Measurements from ENCODE around the gene AK5.

Gene AK5

GRCh38 chr1:77471691-77472090, 189.9 kb downstream of the AK5 start:
- Histone ChIP-seq H3K27me3 (ENCODE audit: insufficient read depth, low read length) (no peaks in the 10 kb centered on the region), H3K27ac (ENCODE audit: low read depth, low read length) (no peak overlapping the region), H3K9me3 (ENCODE audit: insufficient read depth, low read depth, low read length) (no peaks in the 10 kb centered on the region), H3K9ac (ENCODE audit: low read depth, low read length) (no peak overlapping the region), H3K36me3 (ENCODE audit: insufficient read depth, low read length) (no peaks in the 10 kb centered on the region), H3K4me1 (ENCODE audit: insufficient read depth, low read length) (no peaks in the 10 kb centered on the region), H3K4me3 (ENCODE audit: low read length) (no peak overlapping the region)
- WGBS = 95% methylated on average over 2 of the region's 2 CpGs

GRCh38 chr1:77473690-77474089, 191.9 kb downstream of the AK5 start:
- Histone ChIP-seq H3K4me1 (ENCODE audit: insufficient read depth, low read length) (no peaks in the 10 kb centered on the region), H3K4me3 (ENCODE audit: low read length) (no peak overlapping the region), H3K36me3 (ENCODE audit: insufficient read depth, low read length) (no peaks in the 10 kb centered on the region), H3K27ac (ENCODE audit: low read depth, low read length) (no peak overlapping the region), H3K9me3 (ENCODE audit: insufficient read depth, low read depth, low read length) (no peaks in the 10 kb centered on the region), H3K9ac (ENCODE audit: low read depth, low read length) (no peak overlapping the region), H3K27me3 (ENCODE audit: insufficient read depth, low read length) (no peaks in the 10 kb centered on the region)
- 82% methylated on average over 3 of the region's 3 CpGs for WGBS

DNA sequence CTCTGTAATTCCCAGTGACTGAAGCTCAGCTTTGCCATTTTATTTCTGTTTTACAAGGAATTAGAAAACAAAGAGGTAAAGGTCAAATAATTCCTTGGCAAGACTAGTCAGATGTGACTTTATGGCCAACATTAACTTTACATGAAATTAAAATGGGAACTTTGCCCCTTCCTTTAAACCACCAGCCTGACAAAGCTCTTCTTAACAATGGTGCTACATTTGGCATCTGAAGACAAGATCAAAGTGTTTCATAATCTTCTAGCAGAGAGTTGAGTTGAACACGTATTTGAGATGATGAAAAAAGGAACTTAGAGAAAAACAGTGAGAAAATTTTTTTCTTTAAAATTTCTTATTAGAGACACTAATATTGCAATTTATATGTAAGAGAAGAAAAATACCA, 193.8 kb downstream of the AK5 start:
- H3K27ac ChIP-seq (ENCODE audit: low read depth, low read length) = no peak overlapping the region

DNA sequence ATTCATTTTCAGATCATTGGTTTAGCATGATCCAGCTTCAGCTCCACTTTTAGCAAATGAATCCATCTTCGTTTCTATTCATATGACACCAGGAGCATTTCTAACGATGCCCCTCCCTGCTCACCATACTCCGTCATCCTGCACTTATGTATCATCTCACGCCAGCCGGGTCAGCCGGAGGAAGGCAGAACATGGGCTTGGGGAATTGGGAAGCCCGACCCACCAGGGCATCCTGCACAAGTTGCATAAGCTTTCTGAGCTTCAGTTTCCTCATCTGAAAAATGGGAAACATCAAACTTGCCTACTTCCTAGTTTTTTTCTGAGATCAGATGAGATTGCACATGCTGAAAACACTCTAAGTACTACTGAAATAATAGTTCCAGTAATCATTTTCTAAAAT, 194.7 kb downstream of the AK5 start:
- Histone ChIP-seq H3K27ac (ENCODE audit: low read depth, low read length) (no peak overlapping the region), H3K4me1 (ENCODE audit: insufficient read depth, low read length) (no peaks in the 10 kb centered on the region), H3K27me3 (ENCODE audit: insufficient read depth, low read length) (no peaks in the 10 kb centered on the region), H3K4me3 (ENCODE audit: low read length) (no peak overlapping the region), H3K9me3 (ENCODE audit: insufficient read depth, low read depth, low read length) (no peaks in the 10 kb centered on the region), H3K36me3 (ENCODE audit: insufficient read depth, low read length) (no peaks in the 10 kb centered on the region), H3K9ac (ENCODE audit: low read depth, low read length) (no peak overlapping the region)
- 88% methylated on average over 7 of the region's 7 CpGs for WGBS

More for the DNA sequence above, 193.8 kb downstream of the AK5 start:
- H3K9ac ChIP-seq (ENCODE audit: low read depth, low read length) = no peak overlapping the region
- no peak overlapping the region for H3K4me3 ChIP-seq (ENCODE audit: low read length)
- no peaks in the 10 kb centered on the region for H3K36me3 ChIP-seq (ENCODE audit: insufficient read depth, low read length)
- no peaks in the 10 kb centered on the region for H3K27me3 ChIP-seq (ENCODE audit: insufficient read depth, low read length)
- WGBS = 100% methylated on average over 1 of the region's 1 CpG
- H3K9me3 ChIP-seq (ENCODE audit: insufficient read depth, low read depth, low read length) = no peaks in the 10 kb centered on the region
- no peaks in the 10 kb centered on the region for H3K4me1 ChIP-seq (ENCODE audit: insufficient read depth, low read length)

DNA sequence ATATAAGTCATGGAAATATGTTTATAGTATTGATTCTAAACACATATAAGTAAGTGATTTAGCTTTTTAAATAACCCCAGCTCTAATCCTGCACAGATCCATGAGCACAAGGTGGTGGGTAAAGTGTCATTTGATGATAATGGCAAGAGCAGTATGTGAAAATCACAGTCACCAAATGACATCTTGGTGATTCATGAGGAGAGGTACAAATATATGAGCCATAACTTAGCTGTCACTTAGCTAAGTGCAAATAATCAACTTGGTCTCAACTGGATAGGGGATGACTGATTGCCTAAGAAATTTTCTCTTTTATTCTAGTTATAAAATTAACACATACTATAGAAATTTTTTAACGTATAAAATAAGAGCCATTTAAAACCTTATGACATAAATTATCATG, 202.5 kb downstream of the AK5 start:
- WGBS = no CpG with 5 or more reads among the region's 1 CpG
- Histone ChIP-seq H3K27ac (ENCODE audit: low read depth, low read length) (no peak overlapping the region), H3K4me3 (ENCODE audit: low read length) (no peak overlapping the region), H3K9me3 (ENCODE audit: insufficient read depth, low read depth, low read length) (no peaks in the 10 kb centered on the region), H3K9ac (ENCODE audit: low read depth, low read length) (no peak overlapping the region), H3K36me3 (ENCODE audit: insufficient read depth, low read length) (no peaks in the 10 kb centered on the region), H3K27me3 (ENCODE audit: insufficient read depth, low read length) (no peaks in the 10 kb centered on the region), H3K4me1 (ENCODE audit: insufficient read depth, low read length) (no peaks in the 10 kb centered on the region)

GRCh38 chr1:77484926-77485325, 203.1 kb downstream of the AK5 start:
- Histone ChIP-seq H3K36me3 (ENCODE audit: insufficient read depth, low read length) (no peaks in the 10 kb centered on the region), H3K9me3 (ENCODE audit: insufficient read depth, low read depth, low read length) (no peaks in the 10 kb centered on the region), H3K27ac (ENCODE audit: low read depth, low read length) (no peak overlapping the region), H3K27me3 (ENCODE audit: insufficient read depth, low read length) (no peaks in the 10 kb centered on the region), H3K4me3 (ENCODE audit: low read length) (no peak overlapping the region), H3K4me1 (ENCODE audit: insufficient read depth, low read length) (0 out of 2 replicates have a peak, but pooled peaks cover under 1% of the 10 kb centered on the region), H3K9ac (ENCODE audit: low read depth, low read length) (no peak overlapping the region)
- 81% methylated on average over 2 of the region's 2 CpGs for WGBS

GRCh38 chr1:77487631-77488030, 205.8 kb downstream of the AK5 start:
- H3K9ac ChIP-seq (ENCODE audit: low read depth, low read length) = no peak overlapping the region
- H3K4me1 ChIP-seq (ENCODE audit: insufficient read depth, low read length) = peaks cover 7% of the 10 kb centered on the region
- no peak overlapping the region for H3K4me3 ChIP-seq (ENCODE audit: low read length)
- H3K27me3 ChIP-seq (ENCODE audit: insufficient read depth, low read length) = no peaks in the 10 kb centered on the region
- no peaks in the 10 kb centered on the region for H3K36me3 ChIP-seq (ENCODE audit: insufficient read depth, low read length)
- no peak overlapping the region for H3K27ac ChIP-seq (ENCODE audit: low read depth, low read length)
- 55% methylated on average over 1 of the region's 1 CpG for WGBS
- H3K9me3 ChIP-seq (ENCODE audit: insufficient read depth, low read depth, low read length) = no peaks in the 10 kb centered on the region

DNA sequence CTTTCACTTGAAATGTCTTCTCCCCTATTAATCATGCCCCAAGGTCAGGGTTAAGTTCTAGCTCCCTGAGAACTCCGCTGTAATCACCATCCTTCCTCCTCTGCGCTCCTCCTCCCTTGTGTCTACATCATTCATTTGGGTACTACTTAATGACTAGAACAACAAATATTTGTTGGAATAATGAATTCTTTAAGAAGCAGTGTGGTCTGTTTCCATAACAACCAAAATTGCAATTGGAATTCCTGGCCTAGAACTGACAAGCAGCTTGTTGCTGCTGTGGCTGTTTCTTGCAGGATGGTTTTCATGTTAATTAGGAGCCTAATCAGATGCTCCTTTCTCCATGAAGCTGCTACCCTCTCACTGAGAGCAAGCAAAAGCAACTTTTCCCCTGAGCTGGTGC, 208.1 kb downstream of the AK5 start:
- Histone ChIP-seq H3K27ac (ENCODE audit: low read depth, low read length) (no peak overlapping the region), H3K4me3 (ENCODE audit: low read length) (no peak overlapping the region), H3K4me1 (ENCODE audit: insufficient read depth, low read length) (peaks cover 7% of the 10 kb centered on the region), H3K36me3 (ENCODE audit: insufficient read depth, low read length) (no peaks in the 10 kb centered on the region), H3K9ac (ENCODE audit: low read depth, low read length) (no peak overlapping the region), H3K27me3 (ENCODE audit: insufficient read depth, low read length) (no peaks in the 10 kb centered on the region), H3K9me3 (ENCODE audit: insufficient read depth, low read depth, low read length) (no peaks in the 10 kb centered on the region)
- 95% methylated on average over 2 of the region's 2 CpGs for WGBS

DNA sequence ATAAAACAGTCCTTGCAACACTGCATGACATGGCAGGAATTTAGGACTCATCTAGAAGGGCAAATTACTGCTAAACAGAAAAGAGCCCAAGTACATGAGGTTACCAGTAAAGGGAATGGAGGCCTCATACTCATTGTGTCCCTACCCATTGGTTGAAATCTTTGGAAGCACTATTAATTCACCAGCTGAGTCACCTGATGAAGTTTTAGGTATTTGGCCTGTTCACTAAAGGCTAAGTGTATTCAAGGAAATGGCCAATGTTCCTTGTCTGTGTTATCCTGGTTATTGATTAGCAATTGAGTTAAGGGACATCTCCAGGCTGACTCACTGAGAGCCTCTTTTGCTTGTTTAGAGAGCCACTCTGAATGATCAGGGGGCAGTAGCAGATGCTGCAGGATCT, 212.2 kb downstream of the AK5 start:
- Histone ChIP-seq H3K27me3 (ENCODE audit: insufficient read depth, low read length) (no peaks in the 10 kb centered on the region), H3K36me3 (ENCODE audit: insufficient read depth, low read length) (no peaks in the 10 kb centered on the region), H3K4me1 (ENCODE audit: insufficient read depth, low read length) (peaks cover 7% of the 10 kb centered on the region), H3K9ac (ENCODE audit: low read depth, low read length) (no peak overlapping the region), H3K4me3 (ENCODE audit: low read length) (no peak overlapping the region), H3K9me3 (ENCODE audit: insufficient read depth, low read depth, low read length) (no peaks in the 10 kb centered on the region), H3K27ac (ENCODE audit: low read depth, low read length) (no peak overlapping the region)

DNA sequence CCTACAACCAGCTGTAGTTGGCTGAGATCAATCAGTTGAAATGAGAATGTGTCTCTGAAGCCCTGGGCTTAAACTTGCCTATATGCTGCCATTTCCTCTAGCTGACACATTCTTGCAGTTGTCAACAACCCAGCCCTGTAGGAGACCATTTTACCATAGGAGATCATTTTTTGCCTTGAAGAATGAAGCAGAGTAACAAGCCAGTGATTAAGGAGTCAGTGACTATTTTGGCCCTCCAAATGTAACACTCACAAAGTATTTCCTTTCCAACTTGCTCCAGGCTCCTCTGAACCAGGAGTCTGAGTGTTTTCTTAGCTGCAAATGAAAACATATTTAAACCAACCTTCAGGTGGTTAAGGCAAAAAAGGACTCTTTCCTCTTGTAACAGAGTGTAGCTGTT, 217.1 kb downstream of the AK5 start:
- Histone ChIP-seq H3K27ac (ENCODE audit: low read depth, low read length) (no peak overlapping the region), H3K4me3 (ENCODE audit: low read length) (no peak overlapping the region), H3K36me3 (ENCODE audit: insufficient read depth, low read length) (no peaks in the 10 kb centered on the region), H3K9ac (ENCODE audit: low read depth, low read length) (no peak overlapping the region), H3K27me3 (ENCODE audit: insufficient read depth, low read length) (no peaks in the 10 kb centered on the region), H3K9me3 (ENCODE audit: insufficient read depth, low read depth, low read length) (no peaks in the 10 kb centered on the region), H3K4me1 (ENCODE audit: insufficient read depth, low read length) (no peaks in the 10 kb centered on the region)

GRCh38 chr1:77499466-77499865, 217.6 kb downstream of the AK5 start:
- H3K4me1 ChIP-seq (ENCODE audit: insufficient read depth, low read length) = no peaks in the 10 kb centered on the region
- H3K9me3 ChIP-seq (ENCODE audit: insufficient read depth, low read depth, low read length) = no peaks in the 10 kb centered on the region
- 95% methylated on average over 5 of the region's 5 CpGs for WGBS
- no peak overlapping the region for H3K27ac ChIP-seq (ENCODE audit: low read depth, low read length)
- H3K36me3 ChIP-seq (ENCODE audit: insufficient read depth, low read length) = no peaks in the 10 kb centered on the region
- H3K9ac ChIP-seq (ENCODE audit: low read depth, low read length) = no peak overlapping the region
- no peaks in the 10 kb centered on the region for H3K27me3 ChIP-seq (ENCODE audit: insufficient read depth, low read length)
- no peak overlapping the region for H3K4me3 ChIP-seq (ENCODE audit: low read length)

DNA sequence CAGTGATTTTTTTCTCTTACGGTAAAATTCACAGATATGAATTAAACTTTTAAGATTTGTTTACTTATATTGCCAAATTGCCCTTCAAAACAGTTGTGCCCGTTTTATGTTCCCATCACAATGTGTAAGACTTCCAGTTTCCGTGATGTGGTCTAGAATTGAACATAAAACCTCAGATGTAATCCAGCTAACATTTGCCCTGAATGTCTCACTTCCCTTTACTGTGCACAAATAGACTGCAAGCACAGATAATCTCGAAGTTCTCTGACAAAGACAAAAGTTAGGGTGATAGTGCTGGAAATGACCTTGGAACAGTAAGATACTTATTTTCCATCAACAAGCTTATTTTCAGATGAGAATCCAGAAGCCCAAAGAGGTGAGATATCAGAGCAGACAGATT, 223.2 kb downstream of the AK5 start:
- H3K27ac ChIP-seq (ENCODE audit: low read depth, low read length) = no peak overlapping the region
- no peak overlapping the region for H3K9ac ChIP-seq (ENCODE audit: low read depth, low read length)
- H3K4me1 ChIP-seq (ENCODE audit: insufficient read depth, low read length) = no peaks in the 10 kb centered on the region
- no peaks in the 10 kb centered on the region for H3K9me3 ChIP-seq (ENCODE audit: insufficient read depth, low read depth, low read length)
- H3K4me3 ChIP-seq (ENCODE audit: low read length) = no peak overlapping the region
- H3K36me3 ChIP-seq (ENCODE audit: insufficient read depth, low read length) = no peaks in the 10 kb centered on the region
- no peaks in the 10 kb centered on the region for H3K27me3 ChIP-seq (ENCODE audit: insufficient read depth, low read length)
- 95% methylated on average over 3 of the region's 4 CpGs for WGBS

All from HUES64 (cell line).